Measurements from ENCODE around the gene DHRS4.
"Not testable (repeated sequence)": the region's sequence is repeated elsewhere in the genome, so short reads cannot be mapped to it uniquely, and the experiment has no call there.

- TF ChIP-seq, protein P1, sequence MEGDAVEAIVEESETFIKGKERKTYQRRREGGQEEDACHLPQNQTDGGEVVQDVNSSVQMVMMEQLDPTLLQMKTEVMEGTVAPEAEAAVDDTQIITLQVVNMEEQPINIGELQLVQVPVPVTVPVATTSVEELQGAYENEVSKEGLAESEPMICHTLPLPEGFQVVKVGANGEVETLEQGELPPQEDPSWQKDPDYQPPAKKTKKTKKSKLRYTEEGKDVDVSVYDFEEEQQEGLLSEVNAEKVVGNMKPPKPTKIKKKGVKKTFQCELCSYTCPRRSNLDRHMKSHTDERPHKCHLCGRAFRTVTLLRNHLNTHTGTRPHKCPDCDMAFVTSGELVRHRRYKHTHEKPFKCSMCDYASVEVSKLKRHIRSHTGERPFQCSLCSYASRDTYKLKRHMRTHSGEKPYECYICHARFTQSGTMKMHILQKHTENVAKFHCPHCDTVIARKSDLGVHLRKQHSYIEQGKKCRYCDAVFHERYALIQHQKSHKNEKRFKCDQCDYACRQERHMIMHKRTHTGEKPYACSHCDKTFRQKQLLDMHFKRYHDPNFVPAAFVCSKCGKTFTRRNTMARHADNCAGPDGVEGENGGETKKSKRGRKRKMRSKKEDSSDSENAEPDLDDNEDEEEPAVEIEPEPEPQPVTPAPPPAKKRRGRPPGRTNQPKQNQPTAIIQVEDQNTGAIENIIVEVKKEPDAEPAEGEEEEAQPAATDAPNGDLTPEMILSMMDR (IDR thresholded peaks at IDR 0.05), result not testable (repeated sequence)
- TF ChIP-seq EP300 (IDR thresholded peaks at IDR 0.05), result not testable (repeated sequence)
These were observed 47.5 kb downstream of the DHRS4 start for GRCh38 chr14:24001078-24001477.
